Nephron (organoid): ENCODE results near the gene TEX26.

Source experiments
- H3K27ac Mint-ChIP-seq, 3 experiments: 2 replicates each; pipeline ENCODE4 v1.8.0; 2020; ENCODE audit warnings: mixed read lengths in 3 of 3, mild to moderate bottlenecking in 2 of 3, moderate library complexity in 1 of 3
- H3K27me3 Mint-ChIP-seq: 2 replicates; pipeline ENCODE4 v1.8.0; 2021; ENCODE audit warnings: low read depth, mild to moderate bottlenecking, moderate library complexity, mixed read lengths
- H3K36me3 Mint-ChIP-seq: 2 replicates; pipeline ENCODE4 v1.8.0; 2020; ENCODE audit warnings: low read depth, mixed read lengths
- H3K4me1 Mint-ChIP-seq: 2 replicates; pipeline ENCODE4 v1.8.0; 2020; ENCODE audit warnings: mixed read lengths
- H3K4me3 Mint-ChIP-seq, 3 experiments: 2 replicates each; pipeline ENCODE4 v1.8.0; 2020; ENCODE audit warnings: mild to moderate bottlenecking in 3 of 3, mixed read lengths in 3 of 3, moderate library complexity in 2 of 3
- H3K9me3 Mint-ChIP-seq: 2 replicates; pipeline ENCODE4 v1.8.0; 2020; ENCODE audit warnings: mixed read lengths
- TF ChIP-seq, protein P1 (sequence below), 3 experiments: fragments of 200-600 bp; sonication (generic); IDR thresholded peaks; one replicate each; pipeline ENCODE4 v1.5.0; 2021; ENCODE audit warnings: antibody characterized with exemption in 3 of 3; ENCODE audit not compliant: unreplicated experiment in 3 of 3

The TEX26 gene

DNA sequence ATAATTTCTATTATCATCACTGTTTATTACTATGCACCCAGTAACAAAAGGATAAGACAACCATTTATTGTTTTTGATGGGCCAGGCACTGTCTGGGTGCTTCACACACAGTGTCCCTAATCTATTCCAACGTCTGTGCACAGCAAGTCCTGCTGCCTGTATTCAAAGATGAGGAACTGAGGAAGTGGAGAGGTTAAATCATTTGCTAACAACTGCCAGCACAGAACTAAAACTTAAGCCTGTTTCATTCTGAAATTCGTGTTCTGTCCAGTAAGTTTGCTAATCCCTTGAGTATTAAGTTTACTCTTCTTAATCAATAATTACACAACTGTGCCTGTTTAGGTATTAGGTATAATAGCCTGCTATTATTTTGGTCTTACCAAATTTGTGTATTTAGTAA lies 41.9 kb downstream of the TEX26 start:
- Mint-ChIP-seq H3K4me3 (no peak overlapping the region), H3K4me1 (peaks cover 3% of the 10 kb centered on the region), H3K9me3 (no peaks in the 10 kb centered on the region), H3K27me3 (no peaks in the 10 kb centered on the region), H3K36me3 (no peaks in the 10 kb centered on the region), H3K27ac (no peak overlapping the region)
- TF ChIP-seq, protein P1, sequence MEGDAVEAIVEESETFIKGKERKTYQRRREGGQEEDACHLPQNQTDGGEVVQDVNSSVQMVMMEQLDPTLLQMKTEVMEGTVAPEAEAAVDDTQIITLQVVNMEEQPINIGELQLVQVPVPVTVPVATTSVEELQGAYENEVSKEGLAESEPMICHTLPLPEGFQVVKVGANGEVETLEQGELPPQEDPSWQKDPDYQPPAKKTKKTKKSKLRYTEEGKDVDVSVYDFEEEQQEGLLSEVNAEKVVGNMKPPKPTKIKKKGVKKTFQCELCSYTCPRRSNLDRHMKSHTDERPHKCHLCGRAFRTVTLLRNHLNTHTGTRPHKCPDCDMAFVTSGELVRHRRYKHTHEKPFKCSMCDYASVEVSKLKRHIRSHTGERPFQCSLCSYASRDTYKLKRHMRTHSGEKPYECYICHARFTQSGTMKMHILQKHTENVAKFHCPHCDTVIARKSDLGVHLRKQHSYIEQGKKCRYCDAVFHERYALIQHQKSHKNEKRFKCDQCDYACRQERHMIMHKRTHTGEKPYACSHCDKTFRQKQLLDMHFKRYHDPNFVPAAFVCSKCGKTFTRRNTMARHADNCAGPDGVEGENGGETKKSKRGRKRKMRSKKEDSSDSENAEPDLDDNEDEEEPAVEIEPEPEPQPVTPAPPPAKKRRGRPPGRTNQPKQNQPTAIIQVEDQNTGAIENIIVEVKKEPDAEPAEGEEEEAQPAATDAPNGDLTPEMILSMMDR (IDR thresholded peaks at IDR 0.05; ENCODE audit: unreplicated experiment in 3 of 3) = no peak

DNA sequence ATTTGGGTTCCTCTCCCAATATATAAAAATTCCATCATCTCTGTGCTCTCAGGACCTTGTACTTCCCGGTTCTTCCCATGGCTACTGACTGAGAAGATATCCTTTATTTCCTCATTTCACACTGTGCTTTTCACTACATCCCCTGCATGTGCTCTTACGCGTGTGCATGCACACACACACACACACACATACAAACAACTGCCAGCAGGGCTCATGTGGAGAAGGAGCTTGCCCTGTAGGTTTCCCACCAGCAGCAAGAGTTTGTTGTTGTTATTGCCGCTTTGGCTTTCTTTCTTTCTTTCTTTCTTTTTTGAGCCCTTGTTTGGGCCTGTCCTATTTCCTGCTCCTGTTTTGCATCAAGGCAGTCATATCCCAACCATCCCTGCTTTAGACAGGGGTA lies 43.6 kb downstream of the TEX26 start:
- no peak overlapping the region for H3K4me3 Mint-ChIP-seq
- H3K36me3 Mint-ChIP-seq = no peaks in the 10 kb centered on the region
- H3K27ac Mint-ChIP-seq = no peak overlapping the region
- H3K27me3 Mint-ChIP-seq = peaks cover under 1% of the 10 kb centered on the region
- TF ChIP-seq, protein P1 (IDR thresholded peaks at IDR 0.05; ENCODE audit: unreplicated experiment in 3 of 3) = no peak
- H3K9me3 Mint-ChIP-seq = no peaks in the 10 kb centered on the region
- peaks cover 2% of the 10 kb centered on the region for H3K4me1 Mint-ChIP-seq

DNA sequence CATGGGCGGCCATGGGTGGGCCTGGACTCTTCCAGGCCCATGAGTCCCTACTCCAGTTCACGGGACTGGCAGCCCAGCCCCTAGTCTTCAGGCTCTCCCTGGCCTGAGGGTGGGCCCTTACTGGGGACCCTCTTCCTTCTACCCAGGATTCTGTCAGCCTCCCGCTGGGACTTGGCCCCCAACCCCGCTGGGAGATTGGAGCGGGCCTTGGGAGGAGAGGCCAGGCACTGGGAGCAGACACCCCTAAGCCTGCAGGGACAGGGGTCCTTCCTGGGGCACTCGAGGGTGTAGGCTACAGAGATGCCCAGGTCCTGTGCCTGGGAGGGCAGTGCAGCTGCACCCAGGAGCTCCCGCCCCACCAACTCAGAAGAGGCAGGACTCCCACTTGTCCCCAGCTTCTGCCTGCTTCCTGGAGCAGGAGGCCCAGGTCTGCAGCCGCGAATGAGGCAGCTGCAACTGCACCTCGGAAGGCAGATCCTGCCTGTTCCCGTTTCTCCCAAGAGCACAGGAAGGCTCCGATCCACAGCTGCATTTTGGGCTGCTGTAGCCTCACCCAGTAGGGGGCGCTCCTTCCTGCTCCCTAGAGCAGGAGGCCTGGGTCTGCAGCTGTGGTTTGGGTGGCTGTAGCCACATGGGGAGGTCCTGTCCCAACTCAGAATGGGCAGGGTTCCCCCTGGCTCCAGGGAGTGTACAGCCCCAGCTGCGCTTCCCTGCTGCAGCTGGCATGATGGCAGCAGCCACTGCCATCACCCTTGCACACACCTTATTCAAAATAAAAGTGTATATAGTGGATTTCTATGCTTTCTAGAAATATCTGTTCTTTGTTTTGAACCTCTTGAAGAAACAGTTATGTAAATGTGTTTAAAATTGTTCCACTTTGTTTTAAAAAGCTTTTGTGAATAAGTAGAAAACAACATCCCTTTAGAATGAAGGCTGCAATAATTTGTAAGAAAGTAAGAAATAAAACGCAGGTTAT lies 46.8 kb downstream of the TEX26 start:
- Mint-ChIP-seq H3K36me3 (no peaks in the 10 kb centered on the region), H3K27ac (no peak overlapping the region), H3K4me3 (no peak overlapping the region), H3K9me3 (no peaks in the 10 kb centered on the region), H3K4me1 (no peaks in the 10 kb centered on the region), H3K27me3 (peaks cover 4% of the 10 kb centered on the region)
- TF ChIP-seq, protein P1 (IDR thresholded peaks at IDR 0.05; ENCODE audit: unreplicated experiment in 3 of 3) = peak; percentile 24 to 58 (median 47)

DNA sequence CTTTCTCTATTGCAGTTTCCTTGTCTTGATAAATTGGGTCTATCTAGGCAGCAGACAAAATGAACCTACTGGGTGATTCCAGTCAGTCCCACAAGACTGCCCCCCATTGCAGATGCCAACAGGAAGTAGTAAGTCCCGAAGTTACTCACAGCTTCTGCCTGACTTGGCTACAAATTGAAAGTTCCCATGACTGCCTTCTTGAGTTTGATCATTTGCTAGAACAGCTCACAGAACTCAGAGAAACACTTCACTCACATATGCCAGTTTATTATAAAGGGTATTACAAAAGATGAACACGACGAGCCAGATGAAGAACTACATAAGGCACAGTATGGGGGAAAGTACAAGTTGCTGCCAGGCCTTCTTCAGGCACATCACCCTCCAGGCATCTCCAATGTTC lies 50.0 kb downstream of the TEX26 start:
- TF ChIP-seq, protein P1 (IDR thresholded peaks at IDR 0.05; ENCODE audit: unreplicated experiment in 3 of 3) = no peak
- Mint-ChIP-seq H3K4me3 (no peak overlapping the region), H3K4me1 (no peaks in the 10 kb centered on the region), H3K27ac (no peak overlapping the region), H3K9me3 (no peaks in the 10 kb centered on the region), H3K27me3 (peaks cover 4% of the 10 kb centered on the region), H3K36me3 (no peaks in the 10 kb centered on the region)

DNA sequence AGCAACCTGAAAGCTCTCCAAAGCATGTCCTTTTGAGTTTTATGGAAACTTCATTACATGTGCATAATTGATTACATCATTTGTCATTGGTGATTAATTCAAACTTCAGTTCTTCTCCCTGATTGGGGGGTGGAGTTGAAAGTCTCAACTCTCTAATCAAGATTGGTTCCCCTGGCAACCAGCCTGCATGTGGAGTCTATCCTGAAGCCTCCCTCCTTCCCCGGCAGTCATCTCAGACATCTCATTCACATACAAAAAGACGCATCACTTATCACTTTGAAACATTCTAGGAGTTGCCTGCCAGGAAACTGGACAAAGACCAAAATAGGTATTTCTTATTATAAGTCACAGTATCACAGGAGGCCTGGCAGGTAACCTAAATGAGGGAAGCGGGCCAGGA lies 50.5 kb downstream of the TEX26 start:
- Mint-ChIP-seq H3K36me3 (no peaks in the 10 kb centered on the region), H3K27me3 (peaks cover 4% of the 10 kb centered on the region), H3K4me3 (no peak overlapping the region), H3K9me3 (no peaks in the 10 kb centered on the region), H3K27ac (no peak overlapping the region), H3K4me1 (no peaks in the 10 kb centered on the region)
- TF ChIP-seq, protein P1 (IDR thresholded peaks at IDR 0.05; ENCODE audit: unreplicated experiment in 3 of 3) = no peak

DNA sequence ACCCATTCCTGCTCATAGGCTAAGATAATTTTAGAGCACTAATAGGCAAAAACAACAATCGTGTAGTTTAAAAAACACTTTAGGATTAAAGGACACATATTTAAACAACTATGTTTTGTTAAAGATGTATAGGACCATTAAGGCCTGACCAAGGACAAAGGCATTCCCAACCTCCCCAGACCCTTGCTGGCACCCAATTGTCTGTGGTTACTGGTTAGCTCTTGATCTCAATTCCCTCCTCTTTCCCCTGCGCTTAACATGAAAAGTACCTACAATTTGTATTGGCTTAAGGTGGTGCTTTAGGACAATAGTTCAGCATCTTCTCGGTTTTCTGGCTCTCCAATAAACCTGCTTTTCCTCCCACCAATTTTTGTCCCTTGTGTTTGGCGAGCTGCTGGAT lies 51.0 kb downstream of the TEX26 start:
- Mint-ChIP-seq H3K4me1 (no peaks in the 10 kb centered on the region), H3K27me3 (peaks cover 4% of the 10 kb centered on the region), H3K27ac (no peak overlapping the region), H3K9me3 (no peaks in the 10 kb centered on the region), H3K4me3 (no peak overlapping the region), H3K36me3 (no peaks in the 10 kb centered on the region)
- TF ChIP-seq, protein P1 (IDR thresholded peaks at IDR 0.05; ENCODE audit: unreplicated experiment in 3 of 3) = no peak
